HCT116 (cell line): ENCODE measurements around the gene UGT2A3. TPM values are rescaled to one million over a fixed set of nuclear protein-coding genes. Genes with fewer than 3 reads are reported as not detected.

Experiments used
- ATAC-seq: fragments of 200-7000 bp; cut with Tn5 transposase; 2 replicates; pipeline ENCODE4 v1.9.1; 2020; ENCODE audit warnings: mild to moderate bottlenecking, moderate library complexity
- BruUV-seq: library from RNA; stranded (reverse); fragments of 400-500 nt; replicated peaks from 2 replicates; lab custom pipeline; 2021; lab: Mats Ljungman, UMichigan
- CTCF ChIA-PET: fragments of 300-600 bp; sonication (Branson Sonifier 250); formaldehyde crosslinking; loops from one replicate; lab custom pipeline; 2021; ENCODE audit warnings: antibody characterized with exemption; lab: Charles Lee
- POLR2A ChIA-PET: fragments of 300-600, 350-600 bp; sonication (Branson Sonifier 250); formaldehyde crosslinking; loops from one replicate; lab custom pipeline; 2021; ENCODE audit warnings: antibody characterized with exemption; lab: Charles Lee
- RAD21 ChIA-PET, 2 experiments: fragments of 300-600 bp; sonication (Branson Sonifier 250); formaldehyde crosslinking; loops; one replicate each; lab custom pipeline; 2023; ENCODE audit warnings: low total read pairs in 2 of 2; ENCODE audit not compliant: uncharacterized antibody in 2 of 2, unreplicated experiment in 2 of 2, low non-redundant PET in 1 of 2; lab: Charles Lee
- DNase-seq: peaks from one replicate; pipeline ENCODE4 v3.0.0-alpha.2; 2010; ENCODE audit warnings: low read depth, low spot score
- H2AFZ ChIP-seq: fragments of 200-600 bp; shearing (Covaris generic), sonication (generic); 2 replicates; pipeline ENCODE4 v1.6.1; 2017; ENCODE audit warnings: low read depth, mixed run types, mixed read lengths, antibody characterized with exemption, low read length; ENCODE audit not compliant: poor library complexity, severe bottlenecking
- H3K27ac ChIP-seq: 2 replicates; pipeline ENCODE4 v1.5.1; 2012; ENCODE audit warnings: low read depth, low read length
- H3K27me3 ChIP-seq: fragments of 200-600 bp; sonication (generic); 2 replicates; pipeline ENCODE4 v1.6.1; 2016; ENCODE audit warnings: mixed run types, low read length, mixed read lengths; ENCODE audit not compliant: insufficient read depth
- H3K36me3 ChIP-seq, 2 experiments: fragments of 200-500 bp in 1 of 2; fragments of 200-600 bp in 1 of 2; sonication (Bioruptor generic) in 1 of 2; sonication (generic) in 1 of 2; 2 replicates each; pipeline versions ENCODE4 v1.5.1 to v1.6.1; 2014 to 2016; ENCODE audit warnings: low read length in 2 of 2, inconsistent platforms in 1 of 2, mixed read lengths in 1 of 2, mixed run types in 1 of 2; ENCODE audit not compliant: insufficient read depth in 2 of 2, control insufficient read depth in 1 of 2
- H3K4me1 ChIP-seq, 2 experiments: fragments of 200-600 bp in 1 of 2; sonication (generic) in 1 of 2; 2 replicates each; pipeline versions ENCODE4 v1.5.1 to v1.6.1; 2012 to 2017; ENCODE audit warnings: low read length in 2 of 2, inconsistent platforms in 1 of 2, mild to moderate bottlenecking in 1 of 2, mixed read lengths in 1 of 2, mixed run types in 1 of 2, moderate library complexity in 1 of 2; ENCODE audit not compliant: insufficient read depth in 2 of 2, control insufficient read depth in 1 of 2
- H3K4me2 ChIP-seq: fragments of 200-600 bp; sonication (generic); 2 replicates; pipeline ENCODE4 v1.6.1; 2017; ENCODE audit warnings: mixed run types, low read length, mixed read lengths
- H3K4me3 ChIP-seq, 2 experiments: fragments of 200-600 bp in 1 of 2; sonication (generic) in 1 of 2; replicated peaks in 1 of 2; 2 replicates each; pipeline ENCODE4 v1.5.1; 2011 to 2016; ENCODE audit warnings: low read length in 2 of 2, control low read depth in 1 of 2, low read depth in 1 of 2, mild to moderate bottlenecking in 1 of 2, mixed read lengths in 1 of 2, mixed run types in 1 of 2
- H3K79me2 ChIP-seq: fragments of 200-600 bp; sonication (generic); 2 replicates; pipeline ENCODE4 v1.6.1; 2017; ENCODE audit warnings: mild to moderate bottlenecking, mixed run types, low read length, moderate library complexity, mixed read lengths; ENCODE audit not compliant: insufficient read depth
- H3K9ac ChIP-seq: fragments of 200-600 bp; sonication (generic); 2 replicates; pipeline ENCODE4 v1.6.1; 2016; ENCODE audit warnings: low read length, mixed read lengths
- H3K9me2 ChIP-seq: fragments of 200-600 bp; sonication (generic), shearing (Covaris generic); 2 replicates; pipeline ENCODE4 v1.6.1; 2017; ENCODE audit warnings: mixed run types, mild to moderate bottlenecking, moderate library complexity; ENCODE audit not compliant: insufficient read depth
- H3K9me3 ChIP-seq, 2 experiments: fragments of 200-500 bp in 1 of 2; fragments of 200-600 bp in 1 of 2; sonication (Bioruptor generic) in 1 of 2; sonication (generic) in 1 of 2; 2 replicates each; pipeline ENCODE4 v1.6.1; 2014 to 2017; ENCODE audit warnings: low read length in 2 of 2, mixed read lengths in 2 of 2, inconsistent platforms in 1 of 2, low read depth in 1 of 2, mild to moderate bottlenecking in 1 of 2, mixed run types in 1 of 2, moderate library complexity in 1 of 2; ENCODE audit not compliant: control insufficient read depth in 1 of 2, insufficient read depth in 1 of 2
- H4K20me1 ChIP-seq: fragments of 200-600 bp; sonication (generic), shearing (Covaris generic); 2 replicates; pipeline ENCODE4 v1.6.1; 2017; ENCODE audit warnings: mixed run types, mild to moderate bottlenecking, moderate library complexity; ENCODE audit not compliant: insufficient read depth
- ATF3 ChIP-seq: IDR thresholded peaks from 2 replicates; pipeline ENCODE4 v1.6.1; 2012
- CBX3 ChIP-seq: IDR thresholded peaks from 2 replicates; pipeline ENCODE4 v1.6.1; 2012; ENCODE audit warnings: low read depth
- CTCF ChIP-seq, 3 experiments: fragments of 200-600 bp in 1 of 3; sonication (generic) in 1 of 3; IDR thresholded peaks in 2 of 3; conservative IDR thresholded peaks in 1 of 3; 2 replicates each; pipeline ENCODE4 v1.5.1; 2012 to 2017; ENCODE audit warnings: low read depth in 2 of 3, low read length in 2 of 3, antibody characterized with exemption in 1 of 3, borderline replicate concordance in 1 of 3, control low read depth in 1 of 3, mild to moderate bottlenecking in 1 of 3, mixed read lengths in 1 of 3, mixed run types in 1 of 3, moderate library complexity in 1 of 3; ENCODE audit not compliant: insufficient read depth in 1 of 3
- EZH2 ChIP-seq: fragments of 200-600 bp; sonication (generic); IDR thresholded peaks from 2 replicates; pipeline ENCODE4 v1.6.1; 2017; ENCODE audit warnings: antibody characterized with exemption, mixed run types
- FOSL1 ChIP-seq: IDR thresholded peaks from 2 replicates; pipeline ENCODE4 v1.6.1; 2012; ENCODE audit warnings: low read depth
- JUND ChIP-seq: IDR thresholded peaks from 2 replicates; pipeline ENCODE4 v1.6.1; 2012
- MAX ChIP-seq: IDR thresholded peaks from 2 replicates; pipeline ENCODE4 v1.6.1; 2012
- REST ChIP-seq: IDR thresholded peaks from 2 replicates; pipeline ENCODE4 v1.6.1; 2012; ENCODE audit warnings: low read depth
- SP1 ChIP-seq: IDR thresholded peaks from 2 replicates; pipeline ENCODE4 v1.6.1; 2012; ENCODE audit warnings: low read depth
- YY1 ChIP-seq: IDR thresholded peaks from 2 replicates; pipeline ENCODE4 v1.6.1; 2011; ENCODE audit warnings: low read length, low read depth, moderate library complexity, mild to moderate bottlenecking; ENCODE audit not compliant: insufficient replicate concordance; ENCODE audit errors: extremely low read depth
- ZBTB33 ChIP-seq: IDR thresholded peaks from 2 replicates; pipeline ENCODE4 v1.6.1; 2011; ENCODE audit warnings: mild to moderate bottlenecking, low read length, moderate library complexity; ENCODE audit not compliant: insufficient replicate concordance; ENCODE audit errors: extremely low read depth
- intact Hi-C: fragments of 100-400 bp; cut with micrococcal nuclease; formaldehyde crosslinking; loops from 2 replicates; pipeline ENCODE4 v1.10.0; 2022
- total RNA-seq: library from RNA; stranded (reverse); gene quantifications from one replicate; pipeline ENCODE4 v1.2.1, GENCODE V29; 2021; ENCODE audit not compliant: unreplicated experiment

Gene UGT2A3
- total RNA-seq, 1 experiment from 2014 or later: not detected

GRCh38 chr4:68950033-68950432 lies 1.6 kb downstream of the UGT2A3 start:
- ChIA-PET POLR2A (no interaction called here), RAD21 (no interaction called here)
- H3K9me3 ChIP-seq: no peaks in the 10 kb centered on the region
- no peaks in the 10 kb centered on the region for H3K27me3 ChIP-seq
- ATAC-seq (no peak), DNase-seq (no peak)
- no peaks in the 10 kb centered on the region for H3K9me2 ChIP-seq
- BruUV-seq: no TSS peak
- no peak overlapping the region for H3K9ac ChIP-seq
- no peaks in the 10 kb centered on the region for H3K79me2 ChIP-seq
- no peak overlapping the region for H2AFZ ChIP-seq
- H3K4me3 ChIP-seq: no peak overlapping the region
- no peaks in the 10 kb centered on the region for H3K36me3 ChIP-seq
- H3K27ac ChIP-seq: no peak overlapping the region
- TF ChIP-seq SP1: no peak
- TF ChIP-seq REST: no peak
- TF ChIP-seq JUND: no peak
- no peak for TF ChIP-seq CTCF (IDR thresholded peaks at IDR 0.05 in 2 of 3, conservative IDR thresholded peaks at IDR 0.05 in 1 of 3; ENCODE audit: borderline replicate concordance in 1 of 3, insufficient read depth in 1 of 3, low read depth in 2 of 3, low read length in 2 of 3)
- TF ChIP-seq MAX: no peak
- TF ChIP-seq FOSL1: no peak
- no peak for TF ChIP-seq EZH2
- no peak for TF ChIP-seq ATF3
- no peak for TF ChIP-seq CBX3
- no peak for TF ChIP-seq YY1
- TF ChIP-seq ZBTB33: no peak
- TF ChIP-seq, all 23 proteins: peak for 0
- intact Hi-C loops: no loop called here
- Histone ChIP-seq H4K20me1 (no peaks in the 10 kb centered on the region), H3K4me2 (no peak overlapping the region), H3K4me1 (no peaks in the 10 kb centered on the region)
- CTCF ChIA-PET: no interaction called here
